GM12878 (cell line): ENCODE measurements around the gene SENP8. TPM values are rescaled to one million over a fixed set of nuclear protein-coding genes. Genes with fewer than 3 reads are reported as not detected.
A peak's percentile ranks its signal among the peaks of the same experiment; 100 is the strongest.

Experiments used
- ASH2L ChIP-seq: fragments of 300-600, 200-600 bp; sonication (generic); IDR thresholded peaks from 2 replicates; pipeline ENCODE4 v1.6.1; 2017; ENCODE audit warnings: low read depth, mild to moderate bottlenecking, borderline replicate concordance
- BCLAF1 ChIP-seq: fragments of 450-650 bp; IDR thresholded peaks from 2 replicates; pipeline ENCODE4 v1.6.1; 2017; ENCODE audit warnings: antibody characterized with exemption, mild to moderate bottlenecking, moderate library complexity
- BHLHE40 ChIP-seq, 2 experiments: fragments of 450-650 bp in 1 of 2; IDR thresholded peaks; 2 replicates each; pipeline ENCODE4 v1.6.1; 2011 to 2017; ENCODE audit warnings: low read depth in 2 of 2, borderline replicate concordance in 1 of 2, improper control_type of control experiment in 1 of 2, low read length in 1 of 2, mild to moderate bottlenecking in 1 of 2
- CHD2 ChIP-seq: IDR thresholded peaks from 2 replicates; pipeline ENCODE4 v1.6.1; 2011; ENCODE audit warnings: low read depth, low read length, improper control_type of control experiment, borderline replicate concordance
- CREM ChIP-seq: IDR thresholded peaks from 2 replicates; pipeline ENCODE4 v1.6.1; 2014; ENCODE audit warnings: antibody characterized with exemption, low read depth
- DPF2 ChIP-seq: fragments of 450-650 bp; IDR thresholded peaks from 2 replicates; pipeline ENCODE4 v1.6.1; 2017; ENCODE audit warnings: mild to moderate bottlenecking
- IRF5 ChIP-seq: fragments of 450-650 bp; IDR thresholded peaks from 2 replicates; pipeline ENCODE4 v1.6.1; 2017; ENCODE audit warnings: borderline replicate concordance
- JUND ChIP-seq: IDR thresholded peaks from 2 replicates; pipeline ENCODE4 v1.6.1; 2012; ENCODE audit warnings: low read depth, mild to moderate bottlenecking, low read length, improper control_type of control experiment, moderate library complexity
- KLF5 ChIP-seq: fragments of 450-650 bp; IDR thresholded peaks from 2 replicates; pipeline ENCODE4 v1.6.1; 2014; ENCODE audit warnings: mild to moderate bottlenecking; ENCODE audit not compliant: partially characterized antibody
- MTA3 ChIP-seq: IDR thresholded peaks from 2 replicates; pipeline ENCODE4 v1.6.1; 2012; ENCODE audit warnings: low read length, inconsistent platforms, borderline replicate concordance
- MYB ChIP-seq: fragments of 150-350 bp; IDR thresholded peaks from 2 replicates; pipeline ENCODE4 v1.6.1; 2014; ENCODE audit warnings: mild to moderate bottlenecking, low read depth, low read length, borderline replicate concordance
- NFYB ChIP-seq: IDR thresholded peaks from 2 replicates; pipeline ENCODE4 v1.6.1; 2011; ENCODE audit warnings: low read depth, mild to moderate bottlenecking, low read length, improper control_type of control experiment, moderate library complexity; ENCODE audit not compliant: insufficient read depth
- NR2F1 ChIP-seq: fragments of 450-650 bp; conservative IDR thresholded peaks from 2 replicates; pipeline ENCODE4 v1.6.1; 2017; ENCODE audit warnings: mild to moderate bottlenecking
- NRF1 ChIP-seq: conservative IDR thresholded peaks from 2 replicates; pipeline ENCODE4 v1.6.1; 2011; ENCODE audit warnings: mild to moderate bottlenecking, low read depth, low read length, improper control_type of control experiment
- PAX8 ChIP-seq: fragments of 450-650 bp; IDR thresholded peaks from 2 replicates; pipeline ENCODE4 v1.6.1; 2017; ENCODE audit warnings: mild to moderate bottlenecking, moderate library complexity
- RAD21 ChIP-seq: IDR thresholded peaks from 2 replicates; pipeline ENCODE4 v1.6.1; 2011; ENCODE audit warnings: mild to moderate bottlenecking, low read depth, low read length, moderate library complexity; ENCODE audit not compliant: insufficient read depth
- RCOR1 ChIP-seq: conservative IDR thresholded peaks from 2 replicates; pipeline ENCODE4 v1.6.1; 2012; ENCODE audit warnings: low read depth, low read length, improper control_type of control experiment
- SMAD1 ChIP-seq: fragments of 450-650 bp; IDR thresholded peaks from 2 replicates; pipeline ENCODE4 v1.6.1; 2018; ENCODE audit warnings: mild to moderate bottlenecking, low read depth; ENCODE audit not compliant: partially characterized antibody
- SMC3 ChIP-seq: IDR thresholded peaks from 2 replicates; pipeline ENCODE4 v1.6.1; 2011; ENCODE audit warnings: low read length, improper control_type of control experiment, borderline replicate concordance
- SUZ12 ChIP-seq: fragments of 200-600 bp; sonication (generic); IDR thresholded peaks from one replicate; pipeline ENCODE4 v1.6.1; 2018; ENCODE audit warnings: antibody characterized with exemption, mild to moderate bottlenecking; ENCODE audit not compliant: unreplicated experiment
- TAF1 ChIP-seq: IDR thresholded peaks from 2 replicates; pipeline ENCODE4 v1.6.1; 2011; ENCODE audit warnings: mild to moderate bottlenecking, low read depth, low read length, borderline replicate concordance
- TBL1XR1 ChIP-seq: IDR thresholded peaks from 2 replicates; pipeline ENCODE4 v1.6.1; 2012; ENCODE audit warnings: low read depth, low read length, improper control_type of control experiment
- ZBED1 ChIP-seq: IDR thresholded peaks from 2 replicates; pipeline ENCODE4 v1.6.1; 2016; ENCODE audit warnings: borderline replicate concordance
- ZNF207 ChIP-seq: fragments of 450-650 bp; IDR thresholded peaks from 2 replicates; pipeline ENCODE4 v1.6.1; 2014; ENCODE audit warnings: antibody characterized with exemption, mild to moderate bottlenecking, borderline replicate concordance
- ZSCAN29 ChIP-seq: fragments of 450-650 bp; IDR thresholded peaks from 2 replicates; pipeline ENCODE4 v1.6.1; 2017; ENCODE audit warnings: mild to moderate bottlenecking, moderate library complexity
- ZZZ3 ChIP-seq: IDR thresholded peaks from 2 replicates; pipeline ENCODE4 v1.6.1; 2011; ENCODE audit warnings: low read depth; ENCODE audit not compliant: control insufficient read depth, insufficient read length
- polyA plus RNA-seq, 11 experiments: library from polyadenylated mRNA; depleted of rRNA in 4 of 11; unstranded in 6 of 11; stranded (reverse) in 5 of 11; fragments of >200 nt; fragmentation: Nextera tagmentation in 4 of 11; fragmentation: Illumina TruSeq in 1 of 11; extraction: Ambion mirVana in 4 of 11; extraction: Trizol in 1 of 11; gene quantifications; 1 replicate in 1 of 11; 2 replicates in 10 of 11; pipeline versions ENCODE4 v1.2.1 to v1.2.3, GENCODE V29; 2011 to 2016; ENCODE audit warnings: inconsistent platforms in 2 of 11, missing spikeins in 2 of 11, low read depth in 1 of 11
- total RNA-seq, 4 experiments: library from RNA; depleted of rRNA in 3 of 4; stranded (reverse); fragments of >200 nt in 3 of 4; fragmentation: Illumina TruSeq in 1 of 4; extraction: Trizol in 1 of 4; gene quantifications; 2 replicates each; pipeline versions ENCODE4 v1.2.1 to v1.2.3, GENCODE V29; 2013 to 2021

Gene SENP8
- total and polyA plus RNA-seq, 10 of the 15 experiments (the other 5 are each of a cell fraction or from before 2014, with no cell fraction given) = 0.87 to 5.6 (median 2.2) TPM

- TF ChIP-seq ZSCAN29 (no peak), CREM (peak; percentile 87), SUZ12 (no peak), RCOR1 (peak; percentile 92), JUND (no peak), KLF5 (no peak), NR2F1 (peak; percentile 83), SMAD1 (no peak), BCLAF1 (no peak), ASH2L (0 out of 2 replicates have a peak, but pooled peaks have one; percentile 83), BHLHE40 (IDR thresholded peaks at IDR 0.05; ENCODE audit: borderline replicate concordance in 1 of 2, low read depth in 2 of 2, low read length in 1 of 2) (peak; percentile 65 to 78), MTA3 (peak; percentile 96), DPF2 (peak; percentile 77), CHD2 (peak; percentile 90), TBL1XR1 (peak; percentile 99), SMC3 (peak; percentile 34; the same call in 1 of the 2 replicates), PAX8 (no peak), ZBED1 (peak; percentile 88; the same call in 1 of the 2 replicates), TAF1 (peak; percentile 70; the same call in 1 of the 2 replicates), NFYB (no peak), ZZZ3 (no peak), RAD21 (peak; percentile 40; the same call in 1 of the 2 replicates), ZNF207 (no peak), IRF5 (no peak), NRF1 (no peak), MYB (no peak)
These were observed 23.2 kb downstream of the SENP8 start (continued) for GRCh38 chr15:72141171-72142084.
